IMR-90 (cell line): ENCODE measurements around the gene SPRED3. TPM values are rescaled to one million over a fixed set of nuclear protein-coding genes. Genes with fewer than 3 reads are reported as not detected.

ENCODE experiments used
- ATAC-seq: fragments of 200-7000 bp; cut with Tn5 transposase; 2 replicates; pipeline ENCODE4 v1.9.1; 2020; ENCODE audit warnings: low read depth, mild to moderate bottlenecking, moderate library complexity
- BruUV-seq: library from RNA; stranded (reverse); fragments of 400-500 nt; replicated peaks from 2 replicates; lab custom pipeline; 2021; lab: Mats Ljungman, UMichigan
- CTCF ChIA-PET: fragments of 300-600 bp; formaldehyde crosslinking; extraction: SDS; loops from one replicate; lab custom pipeline; 2021; ENCODE audit warnings: antibody characterized with exemption; lab: Yijun Ruan, JAX
- POLR2A ChIA-PET: fragments of 300-600 bp; sonication (Branson Sonifier 250); formaldehyde crosslinking; loops from one replicate; lab custom pipeline; 2022; ENCODE audit warnings: antibody characterized with exemption; ENCODE audit not compliant: unreplicated experiment; lab: Charles Lee
- DNase-seq: peaks from one replicate; pipeline ENCODE4 v3.0.0; 2013
- H2AFZ ChIP-seq: replicated peaks from 2 replicates; pipeline ENCODE3; 2013; ENCODE audit warnings: low read length, mild to moderate bottlenecking; ENCODE audit not compliant: poor library complexity
- H2AK5ac ChIP-seq: 2 replicates; pipeline ENCODE4 v1.6.1; 2013; ENCODE audit warnings: low read depth, low read length, inconsistent platforms
- H2AK9ac ChIP-seq: replicated peaks from 2 replicates; pipeline ENCODE3; 2013; ENCODE audit warnings: mild to moderate bottlenecking, low read depth, low read length, moderate library complexity; ENCODE audit not compliant: poor library complexity
- H2BK120ac ChIP-seq: 2 replicates; pipeline ENCODE4 v1.6.1; 2013; ENCODE audit warnings: low read depth, low read length, inconsistent platforms
- H2BK15ac ChIP-seq: 3 replicates; pipeline ENCODE4 v1.6.1; 2013; ENCODE audit warnings: low read depth, low read length, inconsistent platforms
- H2BK20ac ChIP-seq: 2 replicates; pipeline ENCODE4 v1.6.1; 2013; ENCODE audit warnings: low read depth, mild to moderate bottlenecking, inconsistent platforms, low read length, moderate library complexity
- H2BK5ac ChIP-seq: 2 replicates; pipeline ENCODE4 v1.6.1; 2013; ENCODE audit warnings: mild to moderate bottlenecking, low read depth, low read length, inconsistent platforms; ENCODE audit not compliant: poor library complexity, severe bottlenecking
- H3K14ac ChIP-seq: replicated peaks from 2 replicates; pipeline ENCODE4 v1.6.1; 2013; ENCODE audit warnings: low read depth, low read length, inconsistent platforms
- H3K18ac ChIP-seq: 2 replicates; pipeline ENCODE4 v1.6.1; 2013; ENCODE audit warnings: low read depth, low read length, control low read depth
- H3K23ac ChIP-seq: 2 replicates; pipeline ENCODE4 v1.6.1; 2013; ENCODE audit warnings: low read depth, low read length, inconsistent platforms
- H3K27ac ChIP-seq: 2 replicates; pipeline ENCODE4 v1.5.1; 2013; ENCODE audit warnings: mild to moderate bottlenecking, control low read depth, low read length; ENCODE audit not compliant: insufficient read depth
- H3K27me3 ChIP-seq: 2 replicates; pipeline ENCODE4 v1.6.1; 2013; ENCODE audit warnings: low read length; ENCODE audit not compliant: control insufficient read depth, insufficient read depth
- H3K36me3 ChIP-seq: 2 replicates; pipeline ENCODE4 v1.6.1; 2013; ENCODE audit warnings: low read length, mixed read lengths; ENCODE audit not compliant: control insufficient read depth, insufficient read depth
- H3K4ac ChIP-seq: 2 replicates; pipeline ENCODE4 v1.6.1; 2013; ENCODE audit warnings: low read depth, low read length, inconsistent platforms
- H3K4me1 ChIP-seq: 2 replicates; pipeline ENCODE4 v1.6.1; 2013; ENCODE audit warnings: low read length, mixed read lengths; ENCODE audit not compliant: control insufficient read depth, insufficient read depth
- H3K4me2 ChIP-seq: 2 replicates; pipeline ENCODE4 v1.6.1; 2013; ENCODE audit warnings: low read depth, mild to moderate bottlenecking, control low read depth, low read length, moderate library complexity
- H3K4me3 ChIP-seq: 2 replicates; pipeline ENCODE4 v1.5.1; 2013; ENCODE audit warnings: low read depth, mild to moderate bottlenecking, control low read depth, low read length, moderate library complexity; ENCODE audit not compliant: insufficient read depth
- H3K56ac ChIP-seq: 2 replicates; pipeline ENCODE4 v1.6.1; 2013; ENCODE audit warnings: low read length, inconsistent platforms; ENCODE audit not compliant: insufficient read depth; ENCODE audit errors: extremely low read depth
- H3K79me1 ChIP-seq, 2 experiments: 2 replicates each; pipeline ENCODE4 v1.6.1; 2013; ENCODE audit warnings: low read length in 2 of 2, inconsistent platforms in 1 of 2, low read depth in 1 of 2
- H3K9ac ChIP-seq: 2 replicates; pipeline ENCODE4 v1.6.1; 2013; ENCODE audit warnings: low read depth, low read length, control low read depth
- H3K9me1 ChIP-seq: 2 replicates; pipeline ENCODE4 v1.6.1; 2013; ENCODE audit warnings: low read length, inconsistent platforms; ENCODE audit not compliant: insufficient read depth
- H3K9me3 ChIP-seq: 2 replicates; pipeline ENCODE4 v1.6.1; 2013; ENCODE audit warnings: low read length; ENCODE audit not compliant: control insufficient read depth, insufficient read depth
- H4K20me1 ChIP-seq: 2 replicates; pipeline ENCODE4 v1.6.1; 2013; ENCODE audit warnings: low read length, inconsistent platforms; ENCODE audit not compliant: insufficient read depth
- H4K5ac ChIP-seq: 2 replicates; pipeline ENCODE4 v1.6.1; 2013; ENCODE audit warnings: mild to moderate bottlenecking, low read depth, low read length, control low read depth
- H4K8ac ChIP-seq, 2 experiments: 2 replicates each; pipeline ENCODE4 v1.6.1; 2013; ENCODE audit warnings: low read depth in 2 of 2, low read length in 2 of 2, control low read depth in 1 of 2, inconsistent platforms in 1 of 2
- H4K91ac ChIP-seq: 2 replicates; pipeline ENCODE4 v1.6.1; 2013; ENCODE audit warnings: low read depth, low read length, inconsistent platforms; ENCODE audit not compliant: insufficient read depth
- BHLHE40 ChIP-seq: fragments of 150-350 bp; IDR thresholded peaks from 2 replicates; pipeline ENCODE4 v1.6.1; 2016; ENCODE audit warnings: mild to moderate bottlenecking, low read depth, low read length
- CHD1 ChIP-seq: IDR thresholded peaks from 2 replicates; pipeline ENCODE4 v1.6.1; 2012; ENCODE audit warnings: low read depth, low read length, improper control_type of control experiment
- FOS ChIP-seq: fragments of 150-350 bp; IDR thresholded peaks from 2 replicates; pipeline ENCODE4 v1.6.1; 2016; ENCODE audit warnings: low read depth, low read length
- MXI1 ChIP-seq: IDR thresholded peaks from 2 replicates; pipeline ENCODE4 v1.6.1; 2012; ENCODE audit warnings: low read depth, mild to moderate bottlenecking, low read length, moderate library complexity, borderline replicate concordance
- NFE2L2 ChIP-seq: fragments of 150-350 bp; IDR thresholded peaks from 2 replicates; pipeline ENCODE4 v1.6.1; 2016; ENCODE audit warnings: low read depth, mild to moderate bottlenecking, low read length
- RAD21 ChIP-seq: IDR thresholded peaks from 2 replicates; pipeline ENCODE4 v1.6.1; 2012; ENCODE audit warnings: low read length, improper control_type of control experiment
- RFX5 ChIP-seq: IDR thresholded peaks from 2 replicates; pipeline ENCODE4 v1.8.0; 2012; ENCODE audit warnings: low read depth, mild to moderate bottlenecking, low read length, moderate library complexity
- SMC3 ChIP-seq: fragments of 150-350 bp; IDR thresholded peaks from 2 replicates; pipeline ENCODE4 v1.6.1; 2016; ENCODE audit warnings: low read depth, mild to moderate bottlenecking, antibody characterized with exemption, low read length, moderate library complexity
- WGBS, 2 experiments: methylation state at CpG; one replicate each; pipeline versions ENCODE4 v1.1.5 to v1.1.7; 2013; ENCODE audit warnings: missing lambda C conversion rate in 2 of 2; ENCODE audit not compliant: insufficient read length in 1 of 2; ENCODE audit errors: extremely low coverage in 2 of 2; 5-methylcytosine and 5-hydroxymethylcytosine counted together
- dilution Hi-C: fragments of 300-500 bp; cut with HindIII; formaldehyde crosslinking; loops from one replicate; pipeline ENCODE4 v1.14.3; 2018; ENCODE audit warnings: low sequenced_read_pairs; ENCODE audit not compliant: unreplicated experiment
- in situ Hi-C: fragments of 300-500 bp; cut with MboI; formaldehyde crosslinking; loops from 3 replicates; pipeline ENCODE4 v1.14.3; 2019; ENCODE audit warnings: low sequenced_read_pairs, inconsistent platforms, mixed read lengths
- intact Hi-C: fragments of 100-400 bp; cut with micrococcal nuclease; formaldehyde crosslinking; loops from 2 replicates; pipeline ENCODE4 v1.10.0; 2022
- polyA plus RNA-seq, 3 experiments: library from polyadenylated mRNA; depleted of rRNA; stranded (reverse); fragments of >200 nt; gene quantifications; 2 replicates each; pipeline ENCODE4 v1.2.3, GENCODE V29; 2012; ENCODE audit warnings: low replicate concordance in 1 of 3
- total RNA-seq: library from RNA; depleted of rRNA; stranded (reverse); fragments of >200 nt; gene quantifications from 2 replicates; pipeline ENCODE4 v1.2.3, GENCODE V29; 2012
- TF ChIP-seq, protein P1 (sequence below): conservative IDR thresholded peaks from 2 replicates; pipeline ENCODE4 v1.5.1; 2012; ENCODE audit warnings: mild to moderate bottlenecking, low read depth, low read length, improper control_type of control experiment
- TF ChIP-seq, protein P2 (sequence below): fragments of 150-350 bp; IDR thresholded peaks from 2 replicates; pipeline ENCODE4 v1.6.1; 2016; ENCODE audit warnings: low read depth, mild to moderate bottlenecking, low read length, moderate library complexity, borderline replicate concordance

SPRED3 gene
- total and polyA plus RNA-seq, 2 of the 4 experiments (the other 2 are of a cell fraction): 0.90 to 7.9 TPM

DNA sequence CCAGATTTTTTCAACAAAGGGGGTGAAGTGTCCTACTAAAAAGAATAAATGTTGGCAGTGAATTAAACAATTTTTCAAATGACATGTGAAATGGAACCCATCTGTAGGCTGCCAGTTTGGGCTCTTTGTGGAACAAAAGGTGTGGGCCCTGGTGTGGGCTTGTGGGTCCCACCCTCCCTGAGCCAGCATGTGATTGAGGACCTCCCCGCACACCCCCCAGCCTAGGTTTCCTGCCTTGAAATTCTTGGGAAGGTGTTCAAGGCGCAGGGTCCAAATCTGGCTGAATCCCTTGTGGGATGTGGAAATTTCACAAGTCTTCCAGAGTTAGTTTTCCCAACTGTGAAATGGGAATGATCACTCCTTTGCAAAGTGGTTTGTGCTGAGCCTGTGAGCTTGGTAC is 4.8 kb upstream of the SPRED3 start:
- H3K36me3 ChIP-seq: peaks cover 53% of the 10 kb centered on the region
- no peak overlapping the region for H3K27ac ChIP-seq
- no peak overlapping the region for H3K4me3 ChIP-seq
- intact Hi-C loops (no loop called here), dilution Hi-C loops (no loop called here), in situ Hi-C loops (no loop called here)
- no CpG with 5 or more reads among the region's 2 CpGs for WGBS, 2 experiments
- DNase-seq (no peak), ATAC-seq (no peak)
- BruUV-seq: no TSS peak
- no peak overlapping the region for H4K8ac ChIP-seq
- H4K20me1 ChIP-seq: peaks cover 34% of the 10 kb centered on the region
- H3K23ac ChIP-seq: no peak overlapping the region
- no peak overlapping the region for H2AK9ac ChIP-seq
- peaks cover 4% of the 10 kb centered on the region for H3K4me1 ChIP-seq
- no peaks in the 10 kb centered on the region for H3K27me3 ChIP-seq
- CTCF ChIA-PET: interaction anchor here (1.9 kb wide), 1 partner anchor 8 kb away, joined by 5 read pairs; no protein-coding TSS in a partner anchor
- no peak overlapping the region for H2BK120ac ChIP-seq
- no peak overlapping the region for H3K9ac ChIP-seq
- H3K9me3 ChIP-seq: no peaks in the 10 kb centered on the region
- H2BK20ac ChIP-seq: no peak overlapping the region
- H3K18ac ChIP-seq: no peak overlapping the region
- TF ChIP-seq, protein P1, sequence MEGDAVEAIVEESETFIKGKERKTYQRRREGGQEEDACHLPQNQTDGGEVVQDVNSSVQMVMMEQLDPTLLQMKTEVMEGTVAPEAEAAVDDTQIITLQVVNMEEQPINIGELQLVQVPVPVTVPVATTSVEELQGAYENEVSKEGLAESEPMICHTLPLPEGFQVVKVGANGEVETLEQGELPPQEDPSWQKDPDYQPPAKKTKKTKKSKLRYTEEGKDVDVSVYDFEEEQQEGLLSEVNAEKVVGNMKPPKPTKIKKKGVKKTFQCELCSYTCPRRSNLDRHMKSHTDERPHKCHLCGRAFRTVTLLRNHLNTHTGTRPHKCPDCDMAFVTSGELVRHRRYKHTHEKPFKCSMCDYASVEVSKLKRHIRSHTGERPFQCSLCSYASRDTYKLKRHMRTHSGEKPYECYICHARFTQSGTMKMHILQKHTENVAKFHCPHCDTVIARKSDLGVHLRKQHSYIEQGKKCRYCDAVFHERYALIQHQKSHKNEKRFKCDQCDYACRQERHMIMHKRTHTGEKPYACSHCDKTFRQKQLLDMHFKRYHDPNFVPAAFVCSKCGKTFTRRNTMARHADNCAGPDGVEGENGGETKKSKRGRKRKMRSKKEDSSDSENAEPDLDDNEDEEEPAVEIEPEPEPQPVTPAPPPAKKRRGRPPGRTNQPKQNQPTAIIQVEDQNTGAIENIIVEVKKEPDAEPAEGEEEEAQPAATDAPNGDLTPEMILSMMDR: no peak
- TF ChIP-seq SMC3 (no peak), FOS (no peak), MXI1 (no peak), RAD21 (no peak), CHD1 (no peak), RFX5 (no peak), BHLHE40 (no peak), NFE2L2 (no peak)
- TF ChIP-seq, protein P2, sequence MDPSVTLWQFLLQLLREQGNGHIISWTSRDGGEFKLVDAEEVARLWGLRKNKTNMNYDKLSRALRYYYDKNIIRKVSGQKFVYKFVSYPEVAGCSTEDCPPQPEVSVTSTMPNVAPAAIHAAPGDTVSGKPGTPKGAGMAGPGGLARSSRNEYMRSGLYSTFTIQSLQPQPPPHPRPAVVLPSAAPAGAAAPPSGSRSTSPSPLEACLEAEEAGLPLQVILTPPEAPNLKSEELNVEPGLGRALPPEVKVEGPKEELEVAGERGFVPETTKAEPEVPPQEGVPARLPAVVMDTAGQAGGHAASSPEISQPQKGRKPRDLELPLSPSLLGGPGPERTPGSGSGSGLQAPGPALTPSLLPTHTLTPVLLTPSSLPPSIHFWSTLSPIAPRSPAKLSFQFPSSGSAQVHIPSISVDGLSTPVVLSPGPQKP: no peak
- H3K4ac ChIP-seq: no peak overlapping the region
- H2AFZ ChIP-seq: no peak overlapping the region
- POLR2A ChIA-PET: no interaction called here
- H3K79me1 ChIP-seq: peaks cover 13 to 55% of the 10 kb centered on the region in 2 experiments; a peak in 3 of 4 replicates
- H3K9me1 ChIP-seq: peaks cover 14% of the 10 kb centered on the region
- H4K91ac ChIP-seq: no peak overlapping the region
- no peak overlapping the region for H3K4me2 ChIP-seq
- no peak overlapping the region for H4K5ac ChIP-seq
- no peak overlapping the region for H3K56ac ChIP-seq
- no peak overlapping the region for H2AK5ac ChIP-seq
- H3K14ac ChIP-seq: no peak overlapping the region
- no peak overlapping the region for H2BK15ac ChIP-seq
- no peak overlapping the region for H2BK5ac ChIP-seq
